GM19468 (cell line): ENCODE measurements around the gene YY1.
A peak's percentile ranks its signal among the peaks of the same experiment; 100 is the strongest.
"Not testable (repeated sequence)": the region's sequence is repeated elsewhere in the genome, so short reads cannot be mapped to it uniquely, and the experiment has no call there.

Experiments
- ATAC-seq: cut with Tn5 transposase; IDR thresholded peaks from one replicate; pipeline ENCODE4 v1.9.1; 2021; ENCODE audit warnings: mild to moderate bottlenecking, moderate library complexity, moderate number of reproducible peaks; ENCODE audit not compliant: unreplicated experiment; ENCODE audit errors: extremely low read depth

Gene YY1

DNA sequence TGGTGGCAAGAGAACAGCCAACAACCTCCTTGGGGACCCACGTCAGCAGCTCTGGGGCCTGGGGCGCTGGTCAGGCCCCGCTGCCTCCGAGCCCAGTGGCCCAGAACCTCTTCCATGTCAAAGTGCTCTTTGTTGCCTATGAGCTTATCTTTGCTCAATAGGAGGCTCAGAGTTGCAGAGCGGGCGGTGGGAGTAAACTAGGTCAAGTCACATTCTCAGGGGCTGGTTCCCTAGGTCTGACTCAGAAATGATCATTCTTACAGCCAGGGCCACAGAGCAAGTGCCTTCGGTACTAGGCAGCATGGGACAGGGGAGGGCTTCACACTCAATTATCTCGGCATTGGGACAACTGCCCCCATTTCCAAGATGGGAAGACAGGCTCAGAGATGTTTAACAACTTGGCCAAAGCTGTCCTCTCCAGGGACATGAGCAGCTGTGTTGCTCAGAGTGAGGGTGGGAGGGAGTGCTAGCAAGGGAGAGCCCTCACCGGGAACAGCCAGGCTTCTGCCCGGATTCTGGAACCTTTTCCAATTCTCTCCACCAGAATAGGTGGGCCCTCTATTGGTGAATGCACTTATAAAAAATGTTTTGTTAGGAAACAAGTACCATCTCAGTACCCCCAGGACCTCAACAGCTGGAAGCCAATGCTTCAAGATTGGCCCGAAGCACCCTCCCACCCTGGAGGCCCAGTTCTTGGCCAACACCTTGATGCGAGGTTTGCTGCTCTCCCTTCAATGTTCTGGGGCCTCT lies 55.4 kb downstream of the YY1 start:
- ATAC-seq: no peak

DNA sequence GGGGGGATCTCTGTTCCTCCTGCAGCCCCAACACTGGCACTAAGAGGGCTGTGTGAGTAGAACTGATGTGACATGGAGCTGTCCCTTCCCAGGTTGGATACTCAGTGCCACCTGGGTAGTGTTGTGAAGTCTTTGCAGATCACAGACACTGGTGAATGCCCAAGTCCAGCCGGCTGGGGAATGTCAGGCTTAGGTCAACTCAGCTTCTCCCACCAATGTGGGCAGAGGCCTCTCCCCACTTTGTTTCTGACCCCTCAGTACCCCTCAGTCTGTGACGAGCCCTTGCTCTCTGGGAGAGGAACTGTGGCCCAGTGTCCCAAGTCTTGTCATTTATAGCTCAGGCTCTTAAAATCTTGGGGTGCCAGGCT lies 56.0 kb downstream of the YY1 start:
- ATAC-seq: no peak

DNA sequence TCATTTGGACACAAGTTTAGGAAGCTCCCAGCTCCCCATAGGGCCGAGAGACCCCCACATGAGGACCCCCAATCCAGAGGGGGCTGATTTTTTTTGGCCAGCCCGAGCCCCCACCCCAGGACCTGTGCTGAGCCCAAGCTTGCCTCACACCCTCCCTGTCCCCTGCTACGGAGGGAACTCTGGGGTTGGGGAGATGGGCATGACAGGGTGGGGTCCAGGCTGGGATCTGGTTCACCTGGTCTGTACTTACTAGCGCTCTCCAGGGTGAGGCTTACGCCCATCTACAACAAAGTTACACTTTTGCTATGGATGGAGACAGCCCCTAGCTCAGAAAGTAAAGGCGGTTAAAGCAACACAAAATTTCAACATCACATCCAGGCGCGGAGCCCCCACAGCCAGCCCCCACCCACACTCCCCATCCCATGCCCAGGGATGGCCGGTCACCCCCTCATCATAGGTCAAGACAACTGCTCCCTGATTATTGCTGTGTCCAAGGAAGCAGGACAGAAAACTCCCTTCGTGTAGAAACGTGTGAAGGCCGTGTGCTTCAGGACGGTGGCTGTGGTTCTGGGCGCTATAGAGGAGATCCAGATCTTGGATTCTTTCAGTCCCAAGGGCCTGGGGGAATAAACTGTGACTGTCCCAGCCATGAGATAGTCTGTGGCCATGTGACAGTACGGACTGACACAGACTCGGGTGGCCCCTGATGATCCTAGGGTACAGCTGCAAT lies 56.6 kb downstream of the YY1 start:
- ATAC-seq: no peak

DNA sequence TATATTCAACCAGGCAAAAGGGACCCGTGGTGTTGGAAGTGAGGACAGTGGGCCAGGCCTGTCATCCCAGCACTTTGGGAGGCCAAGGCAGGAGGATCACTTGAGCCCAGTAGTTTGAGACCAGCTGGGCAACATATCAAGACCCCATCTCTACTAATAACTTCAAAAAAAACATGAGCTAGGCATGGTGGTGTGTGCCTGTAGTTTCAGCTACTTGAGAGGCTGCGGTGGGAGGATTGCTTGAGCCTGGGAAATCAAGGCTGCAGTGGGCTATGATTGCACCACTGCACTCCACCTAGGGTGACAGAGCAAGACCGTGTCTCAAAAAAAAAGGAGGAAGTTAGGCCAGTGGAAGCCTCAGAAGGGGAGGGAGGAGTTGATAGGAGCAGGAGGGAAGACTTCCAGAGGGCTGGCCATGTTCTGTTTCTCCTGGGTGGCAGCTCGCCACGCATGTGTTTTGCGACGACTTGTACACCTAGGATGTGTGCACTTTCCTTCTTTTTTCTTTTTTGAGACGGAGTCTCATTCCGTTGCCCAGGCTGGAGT lies 57.2 kb downstream of the YY1 start:
- ATAC-seq: no peak

DNA sequence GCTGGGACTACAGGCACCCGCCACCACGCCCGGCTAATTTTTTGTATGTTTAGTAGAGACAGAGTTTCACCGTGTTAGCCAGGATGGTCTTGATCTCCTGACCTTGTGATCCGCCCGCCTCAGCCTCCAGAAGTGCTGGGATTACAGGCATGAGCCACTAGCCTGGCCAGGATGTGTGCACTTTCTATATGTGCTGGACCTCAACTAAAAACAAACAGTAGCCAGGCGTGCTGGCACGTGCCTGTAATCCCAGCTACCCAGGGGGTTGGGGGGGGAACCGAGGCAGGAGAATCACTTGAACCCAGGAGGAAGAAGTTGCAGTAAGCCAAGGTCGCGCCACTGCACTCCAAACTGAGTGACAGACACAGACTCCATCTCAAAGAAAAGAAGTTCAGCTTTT lies 57.8 kb downstream of the YY1 start:
- not testable (repeated sequence) for ATAC-seq

DNA sequence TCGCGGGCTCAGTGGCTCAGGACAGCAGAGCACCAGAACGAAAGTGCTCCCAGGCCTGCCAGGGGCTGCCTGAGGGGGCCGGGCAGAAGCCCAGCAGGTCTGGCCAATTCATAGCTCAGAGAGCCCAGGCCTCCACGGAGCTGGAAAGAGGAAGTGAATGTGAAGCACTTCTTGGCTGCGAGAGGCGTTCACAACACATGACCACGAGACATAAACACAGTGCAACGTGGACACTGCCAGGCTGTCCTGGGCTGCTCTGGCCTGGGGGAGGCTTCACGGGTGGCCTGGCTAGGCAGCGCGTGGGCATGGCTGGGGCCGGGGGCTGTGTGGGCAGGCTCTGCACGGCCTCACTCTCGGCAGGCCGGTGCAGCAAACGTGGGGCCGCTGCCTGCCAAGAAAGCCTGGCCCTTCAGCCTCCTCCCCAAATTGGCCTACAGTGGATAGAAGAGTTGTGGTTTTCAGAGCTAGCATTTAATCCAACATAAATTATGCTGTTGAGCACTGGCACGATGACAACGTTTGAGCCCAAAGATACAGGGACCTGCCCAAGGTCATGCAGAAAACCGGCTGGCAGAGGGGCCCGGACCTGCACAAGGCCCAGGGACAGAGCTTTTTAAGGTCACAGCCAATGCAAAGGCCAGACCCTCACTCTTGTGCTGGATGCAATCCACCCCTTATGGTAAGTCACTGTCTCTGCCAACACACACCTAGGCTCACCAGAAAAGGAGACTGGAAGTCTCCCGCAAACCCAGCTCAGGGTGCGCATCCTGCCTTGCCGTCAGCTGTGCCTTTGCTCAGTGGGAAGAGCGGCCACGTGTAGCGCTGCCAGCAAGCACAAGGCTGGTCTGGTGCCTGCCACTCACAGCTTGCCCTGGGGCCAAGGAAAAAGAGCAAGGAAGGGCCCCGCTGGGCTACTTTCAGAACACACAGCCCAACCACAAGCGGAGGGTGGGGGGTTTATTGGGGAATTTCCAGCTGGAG lies 58.7 kb downstream of the YY1 start:
- peak; percentile 31 for ATAC-seq

DNA sequence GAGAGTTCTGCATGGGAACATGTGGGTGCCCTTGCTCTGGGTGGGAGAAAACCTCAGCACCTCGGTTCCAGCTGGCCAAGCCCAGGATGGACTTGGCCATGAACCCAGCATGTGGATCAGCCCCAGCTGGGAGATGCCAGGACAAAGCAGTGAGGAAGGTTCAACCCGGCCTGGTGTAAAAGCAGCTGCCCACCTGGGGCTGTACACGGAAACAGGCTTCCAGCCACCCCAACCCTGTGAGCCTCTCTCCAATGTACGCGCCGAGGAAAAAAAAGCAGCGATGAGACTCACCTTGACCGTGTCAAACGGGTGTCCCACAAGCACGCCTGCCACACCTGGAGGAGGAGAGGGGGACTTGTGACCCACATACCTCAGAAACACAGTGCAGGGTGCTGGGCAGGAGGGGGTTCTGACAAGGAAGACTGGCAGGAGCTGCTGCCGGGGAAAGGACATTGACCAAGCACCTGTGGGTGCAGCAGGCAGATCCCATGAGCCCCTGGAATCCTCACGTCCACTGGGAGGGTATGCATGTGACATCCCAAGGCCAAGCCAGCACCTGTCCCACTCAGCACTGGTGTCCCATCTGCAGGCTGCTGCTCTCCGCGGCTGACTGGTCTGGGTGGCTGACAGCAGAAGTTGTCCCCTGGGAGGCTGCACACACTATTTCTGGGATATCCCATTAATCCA lies 59.8 kb downstream of the YY1 start:
- ATAC-seq: no peak

DNA sequence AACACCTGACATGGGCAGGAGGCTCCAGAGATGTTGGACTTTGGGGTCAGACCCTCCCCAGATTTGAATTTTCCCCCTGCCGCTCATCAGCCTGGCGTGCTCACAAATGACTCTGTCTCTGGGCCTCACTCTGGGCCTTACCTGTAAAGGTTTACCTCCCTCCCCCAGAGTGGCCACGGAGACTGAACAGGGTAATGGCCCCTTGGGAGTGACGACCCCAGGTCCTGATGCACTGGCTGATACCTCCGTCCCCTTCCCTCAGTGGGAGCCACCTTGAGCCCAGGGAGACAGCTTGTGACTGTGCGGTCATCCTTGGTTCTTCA lies 60.3 kb downstream of the YY1 start:
- ATAC-seq: no peak

DNA sequence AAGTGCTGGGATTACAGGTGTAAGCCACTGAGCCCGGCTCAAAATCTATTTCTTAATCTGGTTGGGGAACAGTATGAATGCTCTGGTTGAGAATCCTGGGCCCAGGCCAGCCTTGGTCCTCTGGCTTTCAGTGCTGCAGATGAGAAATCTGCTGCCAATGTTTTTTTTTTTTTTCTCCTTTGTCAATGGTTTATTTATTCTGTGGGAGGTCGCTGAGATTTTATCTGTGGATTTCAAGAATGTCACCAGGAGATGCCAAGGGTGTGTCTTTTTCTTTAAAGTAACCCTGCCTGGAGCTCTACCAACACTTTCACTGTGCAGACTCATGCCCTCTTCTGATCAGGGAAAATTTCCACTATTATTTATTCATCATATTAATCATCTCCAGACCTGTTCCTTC lies 63.7 kb downstream of the YY1 start:
- ATAC-seq: no peak

DNA sequence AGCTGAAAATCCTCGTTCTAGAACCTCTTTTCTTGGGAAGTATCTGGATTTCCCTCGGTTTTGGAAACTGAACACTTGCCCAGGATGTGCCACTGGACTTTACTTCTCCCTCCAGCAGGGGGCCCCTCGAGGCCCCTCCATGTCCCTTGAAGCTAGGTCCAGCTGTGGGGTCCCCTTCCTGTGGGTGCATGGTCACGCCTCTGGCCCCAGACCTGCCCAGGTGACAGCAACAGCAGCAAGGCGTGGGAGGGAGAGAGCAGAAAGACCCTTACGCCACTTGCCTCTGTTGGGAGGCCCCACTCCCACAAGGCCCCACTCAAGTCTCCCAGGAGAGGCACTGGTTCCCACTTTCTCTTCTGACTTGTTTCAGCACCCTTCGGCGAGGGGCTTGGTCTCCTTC lies 64.2 kb downstream of the YY1 start:
- ATAC-seq: no peak

DNA sequence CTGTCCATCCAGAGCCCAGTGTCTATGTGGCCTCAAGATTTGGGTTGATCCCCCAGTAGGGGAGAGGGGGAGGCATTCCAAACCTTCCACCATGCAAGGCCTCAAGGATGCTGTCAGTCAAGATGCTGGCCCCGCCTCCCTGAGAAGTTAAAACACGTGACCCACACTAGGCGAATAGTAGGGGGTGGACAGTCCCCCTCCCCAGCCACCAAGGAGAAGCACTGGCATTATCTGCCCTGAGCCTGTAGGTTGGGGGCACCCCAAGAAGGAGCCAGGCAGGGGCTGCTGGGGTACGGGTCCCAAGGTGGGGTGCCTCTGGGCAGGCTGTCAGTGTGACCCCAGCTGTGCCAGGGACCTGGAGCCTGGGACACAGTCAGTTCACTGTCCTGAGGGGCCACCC lies 65.0 kb downstream of the YY1 start:
- ATAC-seq: no peak

DNA sequence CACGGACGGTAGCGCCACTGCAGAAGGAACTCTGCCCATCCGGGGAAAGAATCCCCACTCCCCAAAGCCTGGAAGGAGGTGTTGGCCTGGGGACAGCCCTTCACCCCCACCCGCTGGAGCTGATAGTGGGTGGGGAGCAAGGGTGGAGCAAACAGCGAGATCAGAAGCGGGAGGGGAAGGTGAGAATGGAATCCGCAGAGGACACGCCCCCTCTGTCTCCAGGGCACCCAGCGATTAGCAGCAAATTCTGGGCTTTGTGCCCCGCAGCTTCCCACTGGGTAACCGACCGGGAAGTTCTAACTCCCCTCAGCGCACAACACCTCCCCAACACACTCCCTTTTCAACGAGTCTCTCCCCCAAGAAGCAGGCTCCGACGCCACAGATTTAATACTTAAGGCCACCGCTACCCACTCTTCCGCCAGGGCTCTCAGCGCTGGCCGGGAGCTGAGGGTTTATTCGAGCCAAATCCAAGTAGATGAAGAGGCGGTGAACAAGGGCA lies 65.9 kb downstream of the YY1 start:
- ATAC-seq: no peak

DNA sequence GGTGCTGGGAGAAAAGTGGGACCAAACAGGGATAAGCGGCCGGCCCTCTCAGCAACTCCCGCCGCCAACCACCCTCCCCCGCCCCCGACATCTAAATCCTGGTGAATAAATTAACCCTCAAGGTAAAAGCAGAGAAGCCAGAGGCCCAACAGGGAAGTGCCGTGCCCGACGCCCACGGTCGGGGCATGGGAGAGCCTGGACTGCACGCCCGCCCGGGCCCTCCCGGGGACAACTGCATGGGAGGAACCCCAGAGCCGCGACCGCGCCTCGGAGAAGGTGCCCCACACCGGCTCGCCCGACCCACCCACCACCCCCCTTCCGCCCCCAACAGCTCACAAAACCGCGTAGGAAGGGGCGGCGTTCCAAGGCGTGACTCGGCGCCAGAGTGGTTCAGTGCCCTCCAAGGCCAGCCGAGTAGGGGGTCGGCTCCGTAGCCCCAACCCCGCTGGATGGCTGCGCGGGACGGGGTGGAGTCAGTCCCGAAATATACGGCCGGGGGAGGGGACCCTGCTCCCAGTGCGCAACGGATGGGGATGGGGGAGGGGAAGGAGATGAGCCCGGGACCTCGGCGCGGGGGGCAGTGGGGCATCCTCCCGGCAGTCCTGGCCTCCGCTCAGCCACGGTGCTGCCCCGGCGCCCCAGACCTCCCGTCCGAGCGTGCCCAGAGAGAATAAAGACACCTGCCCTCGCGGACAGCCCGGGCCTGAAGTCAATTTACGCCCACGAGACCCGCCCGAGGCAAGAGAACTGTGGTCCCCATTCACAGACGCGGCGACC lies 66.6 kb downstream of the YY1 start:
- ATAC-seq: no peak

DNA sequence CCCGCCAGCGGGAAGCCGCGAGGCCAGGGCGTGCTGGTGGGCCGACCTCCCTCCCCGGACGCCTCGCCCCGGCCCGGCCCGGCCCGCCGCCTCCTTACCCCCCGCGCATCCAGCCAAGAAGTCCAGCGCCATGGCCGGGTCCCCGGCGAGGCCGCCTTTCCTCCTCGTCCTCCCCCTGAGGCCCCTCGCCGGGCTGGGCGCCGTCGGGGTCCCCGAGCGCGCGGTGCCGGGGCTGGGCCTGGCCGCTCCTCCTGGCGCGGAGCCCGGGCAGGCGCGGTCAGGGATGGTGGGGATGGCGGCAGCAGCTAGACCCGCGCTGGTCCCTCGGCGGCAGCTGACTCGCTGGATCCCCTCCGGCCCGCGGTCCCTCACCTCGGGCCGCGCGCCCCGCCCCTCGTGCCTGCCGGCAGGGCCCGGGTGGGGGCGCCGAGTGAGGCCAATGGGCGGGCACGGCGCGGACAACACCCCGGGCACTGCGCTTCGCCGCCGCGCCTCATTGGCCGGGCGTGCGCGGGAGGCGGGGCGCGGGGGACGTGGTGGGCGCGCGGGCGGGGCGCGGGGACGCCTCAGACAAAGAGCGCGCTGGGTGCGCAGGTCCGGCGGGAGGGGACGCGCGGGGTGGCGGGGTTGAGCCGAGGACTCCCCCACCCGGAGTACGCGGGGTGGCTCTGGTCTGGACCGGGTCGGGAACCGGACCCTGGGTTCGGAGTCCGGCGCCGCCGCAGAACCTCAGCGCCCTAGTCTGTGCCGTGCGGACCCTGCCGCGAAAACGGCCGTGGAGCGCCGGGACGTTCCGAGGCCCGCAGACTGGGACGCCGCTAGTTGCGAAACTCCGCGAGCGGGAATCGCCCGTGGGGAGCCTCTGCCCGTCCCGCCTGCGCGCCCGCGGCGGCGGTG lies 67.4 kb downstream of the YY1 start, which contains the start of gene SLC25A29:
SLC25A29 (minus strand) TSS at position 344 of the 897 bp plus-strand sequence; CDS start at position 132, 212 bp downstream.
- ATAC-seq: peak; percentile 66

DNA sequence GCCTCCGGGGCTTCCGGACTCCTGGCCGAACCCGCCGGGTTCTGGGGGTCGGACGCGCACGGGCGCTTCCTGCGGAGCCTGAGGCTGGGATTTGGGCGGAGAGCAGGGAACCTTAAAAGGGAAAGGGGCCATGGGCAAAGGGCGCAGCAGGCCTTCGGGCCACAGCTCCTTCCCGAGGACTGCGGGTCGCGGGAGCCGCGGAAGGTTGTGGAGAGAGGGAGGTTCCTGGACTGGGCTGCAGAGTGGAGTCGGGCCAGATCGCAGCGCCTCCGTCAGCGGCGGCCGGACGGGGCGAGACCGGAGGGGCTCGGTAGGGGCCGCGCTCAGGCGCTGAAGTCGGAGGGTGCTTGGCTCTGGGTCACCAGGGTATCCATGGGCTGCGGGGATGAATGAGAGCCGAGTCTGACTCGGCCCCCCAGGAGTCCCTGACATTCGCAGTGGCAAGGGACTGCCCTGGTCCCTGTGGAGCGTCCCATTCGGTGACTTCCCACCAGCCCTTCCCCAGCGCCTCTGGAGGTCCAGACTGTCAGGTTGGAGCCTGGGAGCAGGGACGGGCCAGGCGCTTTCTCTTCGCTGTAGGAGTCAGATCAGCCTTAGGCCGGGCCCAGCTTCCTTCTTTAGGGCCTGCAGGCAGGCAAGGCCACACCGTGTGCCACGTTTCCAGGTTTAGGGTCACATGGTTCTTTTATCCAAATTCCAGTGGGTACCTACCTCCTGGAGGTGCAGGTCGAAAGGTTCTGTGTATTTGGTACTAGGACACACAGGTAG lies 68.2 kb downstream of the YY1 start:
- no peak for ATAC-seq

DNA sequence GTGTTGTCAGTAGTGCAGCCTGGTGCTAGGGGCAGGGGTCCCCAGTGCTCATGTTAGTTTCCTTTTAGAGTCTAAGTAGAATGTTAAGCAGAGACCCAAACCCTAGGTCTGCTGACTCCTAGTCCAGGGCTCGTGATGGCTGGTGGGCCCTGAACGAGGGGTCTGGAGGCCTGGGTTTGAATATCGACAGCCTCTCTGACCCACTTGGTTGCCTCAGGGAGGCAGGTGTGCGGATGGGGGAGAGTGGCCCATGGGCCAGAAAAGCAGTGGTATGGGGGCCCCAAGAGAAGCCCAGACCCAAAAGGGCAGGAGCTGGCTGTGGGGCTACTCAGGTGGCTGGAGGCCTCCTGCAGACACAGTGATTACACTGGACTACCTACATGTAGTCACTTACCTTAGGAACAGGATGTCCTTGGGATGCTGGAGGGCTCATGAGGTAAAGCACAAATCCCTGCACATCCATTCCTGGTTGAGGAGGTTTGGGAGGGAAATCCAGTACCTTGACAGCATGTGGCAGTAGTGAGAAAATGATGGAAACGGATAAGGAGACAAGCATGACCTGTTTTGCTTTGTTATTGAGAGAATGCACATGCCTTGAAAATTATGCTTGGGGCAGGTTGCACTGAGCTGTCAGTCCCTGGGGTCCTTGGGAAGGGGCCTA lies 69.0 kb downstream of the YY1 start:
- ATAC-seq: no peak

DNA sequence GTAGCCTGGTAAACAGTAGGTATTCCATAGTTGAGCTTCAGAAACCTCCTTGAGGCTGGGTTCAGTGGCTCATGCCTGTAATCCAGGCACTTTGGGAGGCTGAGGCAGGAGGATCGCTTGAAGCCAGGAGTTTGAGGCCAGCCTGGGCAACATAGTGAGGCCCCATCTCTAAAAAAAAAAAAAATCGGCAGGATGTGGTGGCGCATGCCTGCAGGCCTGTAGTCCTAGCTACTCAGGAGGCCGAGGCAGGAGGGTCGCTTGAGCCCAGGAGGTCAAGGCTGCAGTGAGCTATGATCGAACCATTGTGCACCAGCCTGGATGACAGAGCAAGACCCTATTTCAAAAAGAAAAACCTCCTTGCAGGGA lies 69.5 kb downstream of the YY1 start:
- not testable (repeated sequence) for ATAC-seq
